Colonic mucosa (tissue), 4 donors: ENCODE results near the gene HIVEP2. TPM values are rescaled to one million over a fixed set of nuclear protein-coding genes. Genes with fewer than 3 reads are reported as not detected.

ENCODE experiments used
- DNase-seq: peaks from one replicate; pipeline ENCODE4 v3.0.0-alpha.2; 2020
- H3K27ac ChIP-seq: fragments of 200-600 bp; one replicate; pipeline ENCODE4 v1.8.0; 2021
- H3K27me3 ChIP-seq: fragments of 200-600 bp; one replicate; pipeline ENCODE4 v1.8.0; 2021
- H3K36me3 ChIP-seq: fragments of 200-600 bp; one replicate; pipeline ENCODE4 v1.8.0; 2021
- H3K4me1 ChIP-seq: fragments of 200-600 bp; one replicate; pipeline ENCODE4 v1.8.0; 2021; ENCODE audit warnings: mild to moderate bottlenecking
- H3K4me3 ChIP-seq: fragments of 200-600 bp; one replicate; pipeline ENCODE4 v1.8.0; 2021
- H3K9ac ChIP-seq, 2 donors: one replicate each; pipeline ENCODE4 v1.7.0; 2013; ENCODE audit warnings: control low read depth in 2 of 2, low read depth in 2 of 2, low read length in 2 of 2
- H3K9me3 ChIP-seq: fragments of 200-600 bp; one replicate; pipeline ENCODE4 v1.8.0; 2021
- intact Hi-C: fragments of 100-400 bp; cut with DNase I; formaldehyde crosslinking; loops from one replicate; pipeline ENCODE4 v1.14.1; 2022
- total RNA-seq, 2 donors: library from RNA; stranded (reverse); fragmentation: NEBNext Ultra II Directional in 1 of 2; extraction: Animal tissue kit (Norgen Biotek cat#: 25700) in 1 of 2; gene quantifications; one replicate each; pipeline ENCODE4 v1.2.1, GENCODE V29; 2021
- TF ChIP-seq, protein P1 (sequence below): fragments of 200-600 bp; IDR thresholded peaks from one replicate; pipeline ENCODE4 v1.8.0; 2022; ENCODE audit warnings: antibody characterized with exemption, mild to moderate bottlenecking
- donor health status: healthy.
- donor health status: DM: no; HTN: no; CAD: no.
- donor health status: DM: no; HTN: no; CAD: no.

The HIVEP2 gene
- total RNA-seq, 2 donors from 2014 or later = 5.3 to 15.2 TPM

DNA sequence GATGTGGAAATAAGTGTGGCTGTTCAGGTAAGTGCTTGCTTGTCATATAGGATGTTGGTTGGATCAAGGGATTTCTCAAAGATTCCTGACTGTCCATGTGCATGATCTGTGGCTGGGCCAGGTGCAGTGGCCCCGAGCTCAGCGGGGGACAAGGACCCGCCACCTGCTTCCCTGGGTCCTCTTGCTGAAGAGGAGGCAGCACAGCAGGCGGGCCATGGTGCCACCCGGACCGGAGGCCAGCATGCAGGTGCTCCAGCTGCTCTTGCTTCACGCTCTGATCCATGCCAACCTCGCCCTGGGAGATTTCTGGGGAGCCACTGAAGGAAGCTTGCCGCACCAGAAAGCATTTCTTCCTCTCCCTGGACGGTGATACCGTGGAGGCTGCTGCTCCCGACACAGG, 173.8 kb downstream of the HIVEP2 start:
- Histone ChIP-seq H3K36me3 (no peaks in the 10 kb centered on the region), H3K4me3 (no peak overlapping the region)

DNA sequence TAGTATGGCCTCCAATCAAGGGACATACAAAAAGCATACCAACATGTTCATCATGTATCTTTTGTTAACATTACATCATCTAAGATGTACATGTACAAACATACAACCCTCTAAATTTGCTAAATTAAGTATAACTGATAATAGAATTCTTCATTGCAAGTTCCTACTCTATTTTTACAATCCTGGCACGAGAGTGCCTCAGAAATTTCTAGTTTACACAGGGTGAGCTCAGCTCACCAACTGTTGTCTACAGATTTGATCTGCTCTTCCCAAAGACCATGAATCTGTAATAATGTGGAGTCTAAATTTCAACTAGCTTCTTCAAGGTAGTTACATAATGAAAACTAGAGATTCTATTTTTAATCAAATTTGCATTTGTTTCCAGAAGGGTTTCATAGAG, 179.7 kb downstream of the HIVEP2 start:
- TF ChIP-seq, protein P1, sequence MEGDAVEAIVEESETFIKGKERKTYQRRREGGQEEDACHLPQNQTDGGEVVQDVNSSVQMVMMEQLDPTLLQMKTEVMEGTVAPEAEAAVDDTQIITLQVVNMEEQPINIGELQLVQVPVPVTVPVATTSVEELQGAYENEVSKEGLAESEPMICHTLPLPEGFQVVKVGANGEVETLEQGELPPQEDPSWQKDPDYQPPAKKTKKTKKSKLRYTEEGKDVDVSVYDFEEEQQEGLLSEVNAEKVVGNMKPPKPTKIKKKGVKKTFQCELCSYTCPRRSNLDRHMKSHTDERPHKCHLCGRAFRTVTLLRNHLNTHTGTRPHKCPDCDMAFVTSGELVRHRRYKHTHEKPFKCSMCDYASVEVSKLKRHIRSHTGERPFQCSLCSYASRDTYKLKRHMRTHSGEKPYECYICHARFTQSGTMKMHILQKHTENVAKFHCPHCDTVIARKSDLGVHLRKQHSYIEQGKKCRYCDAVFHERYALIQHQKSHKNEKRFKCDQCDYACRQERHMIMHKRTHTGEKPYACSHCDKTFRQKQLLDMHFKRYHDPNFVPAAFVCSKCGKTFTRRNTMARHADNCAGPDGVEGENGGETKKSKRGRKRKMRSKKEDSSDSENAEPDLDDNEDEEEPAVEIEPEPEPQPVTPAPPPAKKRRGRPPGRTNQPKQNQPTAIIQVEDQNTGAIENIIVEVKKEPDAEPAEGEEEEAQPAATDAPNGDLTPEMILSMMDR = no peak
- Histone ChIP-seq H3K36me3 (no peaks in the 10 kb centered on the region), H3K9me3 (no peaks in the 10 kb centered on the region), H3K9ac (no peak overlapping the region), H3K27me3 (no peaks in the 10 kb centered on the region), H3K4me3 (no peak overlapping the region), H3K4me1 (no peaks in the 10 kb centered on the region), H3K27ac (no peak overlapping the region)
- intact Hi-C loops = no loop called here
- DNase-seq = no peak

More for the DNA sequence above, 173.8 kb downstream of the HIVEP2 start:
- no peak for DNase-seq
- no peaks in the 10 kb centered on the region for H3K4me1 ChIP-seq
- H3K9me3 ChIP-seq = no peaks in the 10 kb centered on the region
- H3K27ac ChIP-seq = no peak overlapping the region
- no peak overlapping the region for H3K9ac ChIP-seq
- H3K27me3 ChIP-seq = no peaks in the 10 kb centered on the region
- TF ChIP-seq, protein P1 = no peak
- intact Hi-C loops = no loop called here

DNA sequence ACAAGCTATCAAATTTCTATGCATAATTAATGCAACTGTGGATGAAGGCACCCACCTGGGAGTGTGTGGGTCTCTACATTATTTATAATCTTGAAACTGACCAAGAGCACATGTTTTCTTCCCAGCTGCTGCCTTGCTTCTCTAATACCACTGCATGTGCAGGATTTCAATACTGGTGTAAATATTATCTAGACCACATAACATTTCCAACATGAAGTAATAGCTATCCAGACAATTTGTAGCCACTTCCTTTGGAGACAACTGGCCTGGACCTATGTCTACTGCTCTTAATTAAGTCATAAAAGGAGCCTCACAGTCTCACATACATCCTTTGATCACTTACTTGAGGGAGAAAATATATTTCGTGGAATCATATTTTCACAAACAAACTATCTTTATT, 180.7 kb downstream of the HIVEP2 start:
- no peak for DNase-seq

DNA sequence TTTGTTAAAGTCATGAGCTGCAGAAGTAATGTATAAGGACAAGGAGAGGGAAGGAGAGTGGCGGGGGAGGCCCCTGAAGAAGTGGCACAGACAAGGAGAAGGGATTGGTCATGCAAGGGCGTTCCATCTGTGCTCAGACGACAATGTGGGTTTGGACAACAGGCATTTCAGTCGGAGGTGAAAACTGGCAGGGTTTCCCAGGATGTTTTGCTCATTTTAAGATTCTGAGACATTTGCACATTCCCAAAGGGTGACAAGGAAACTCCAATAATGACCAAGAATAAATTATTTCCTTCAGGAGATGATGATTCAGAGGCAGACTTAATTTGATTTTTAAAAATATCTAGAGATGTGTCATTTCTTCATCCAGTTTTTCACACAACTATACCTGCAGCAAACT, 181.8 kb downstream of the HIVEP2 start:
- DNase-seq = no peak
- H3K36me3 ChIP-seq = no peaks in the 10 kb centered on the region
- no peaks in the 10 kb centered on the region for H3K9me3 ChIP-seq
- H3K4me1 ChIP-seq = no peaks in the 10 kb centered on the region
- no peaks in the 10 kb centered on the region for H3K27me3 ChIP-seq
- no peak overlapping the region for H3K4me3 ChIP-seq
- TF ChIP-seq, protein P1 = no peak
- H3K27ac ChIP-seq = no peak overlapping the region
- no peak overlapping the region for H3K9ac ChIP-seq
- intact Hi-C loops = no loop called here

More for the DNA sequence above, 180.7 kb downstream of the HIVEP2 start:
- intact Hi-C loops = no loop called here
- Histone ChIP-seq H3K36me3 (no peaks in the 10 kb centered on the region), H3K27ac (no peak overlapping the region), H3K9me3 (no peaks in the 10 kb centered on the region), H3K9ac (no peak overlapping the region), H3K4me3 (no peak overlapping the region), H3K4me1 (no peaks in the 10 kb centered on the region), H3K27me3 (no peaks in the 10 kb centered on the region)
- TF ChIP-seq, protein P1 = no peak

DNA sequence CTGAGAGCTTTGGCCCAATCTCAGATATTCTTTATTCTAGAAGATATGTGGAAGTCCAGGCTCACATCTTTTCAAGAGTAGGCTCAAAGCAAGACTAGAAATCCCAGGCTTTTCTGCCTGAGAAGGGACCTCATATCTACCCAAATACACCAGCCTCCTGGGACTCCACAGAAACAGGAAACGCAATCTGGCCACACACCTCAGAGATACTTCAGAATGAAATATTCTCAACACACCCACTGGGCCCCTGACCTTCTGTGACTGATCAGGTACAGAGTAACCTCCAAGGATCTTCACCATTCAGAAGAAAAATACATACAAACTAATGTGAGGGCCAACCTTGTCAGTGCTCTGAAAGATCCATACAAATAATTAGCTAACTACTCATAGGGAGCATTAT, 183.2 kb downstream of the HIVEP2 start:
- Histone ChIP-seq H3K36me3 (no peaks in the 10 kb centered on the region), H3K27me3 (no peaks in the 10 kb centered on the region), H3K4me3 (no peak overlapping the region), H3K9ac (no peak overlapping the region), H3K27ac (no peak overlapping the region), H3K4me1 (no peaks in the 10 kb centered on the region), H3K9me3 (no peaks in the 10 kb centered on the region)
- intact Hi-C loops = no loop called here
- TF ChIP-seq, protein P1 = no peak
- DNase-seq = no peak

DNA sequence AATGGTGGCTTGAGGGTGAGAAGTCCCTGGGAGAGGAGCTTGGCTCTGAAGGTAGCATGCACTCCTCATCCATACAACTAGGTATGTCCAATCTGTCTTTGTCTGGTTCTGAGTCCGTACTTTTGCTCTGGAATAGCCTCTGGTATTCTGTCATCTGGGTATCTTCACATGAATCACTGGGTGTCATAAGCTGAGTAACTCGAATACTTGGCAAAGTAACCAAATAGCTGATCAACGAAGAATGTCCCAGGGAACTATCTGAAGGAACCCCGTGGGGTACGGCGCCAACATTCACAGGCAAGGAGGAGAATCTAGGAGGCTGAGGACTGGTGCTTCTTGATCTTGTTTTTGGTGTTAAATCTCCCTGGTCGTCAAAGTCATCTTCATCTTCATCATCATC, 184.8 kb downstream of the HIVEP2 start:
- Histone ChIP-seq H3K27ac (no peak overlapping the region), H3K4me1 (no peaks in the 10 kb centered on the region), H3K36me3 (no peaks in the 10 kb centered on the region), H3K4me3 (no peak overlapping the region), H3K9ac (no peak overlapping the region), H3K9me3 (no peaks in the 10 kb centered on the region), H3K27me3 (no peaks in the 10 kb centered on the region)
- TF ChIP-seq, protein P1 = no peak
- DNase-seq = no peak
- intact Hi-C loops = no loop called here
